Measurements from ENCODE around the gene CCDC197. TPM values are rescaled to one million over a fixed set of nuclear protein-coding genes. Genes with fewer than 3 reads are reported as not detected.

Gene CCDC197
- total RNA-seq, 2 experiments from 2014 or later: not detected

- POLR2A ChIA-PET: no interaction called here
- H3K36me3 ChIP-seq (ENCODE audit: insufficient read depth, low read length): no peaks in the 10 kb centered on the region
- TF ChIP-seq CTCF (conservative IDR thresholded peaks at IDR 0.05; ENCODE audit: low read length) (no peak), EZH2phosphoT487 (IDR thresholded peaks at IDR 0.05; ENCODE audit: borderline replicate concordance, low read depth, low read length) (no peak)
- no peak overlapping the region for H3K27ac ChIP-seq (ENCODE audit: low read depth, low read length, poor library complexity, severe bottlenecking)
- no TSS peak for BruUV-seq (replicated peaks)
- H3K79me2 ChIP-seq (ENCODE audit: insufficient read depth, low read depth, low read length): no peaks in the 10 kb centered on the region
- H3K4me2 ChIP-seq (ENCODE audit: low read length): no peak overlapping the region
- DNase-seq (ENCODE audit: low spot score): no peak
- no peaks in the 10 kb centered on the region for H4K20me1 ChIP-seq (ENCODE audit: insufficient read depth, low read length)
- CTCF ChIA-PET (ENCODE audit: unreplicated experiment): no interaction called here
- H3K9me2 ChIP-seq (ENCODE audit: insufficient read depth, low read length): no peaks in the 10 kb centered on the region
- H3K9me3 ChIP-seq (ENCODE audit: low read length): no peaks in the 10 kb centered on the region
- H3K4me1 ChIP-seq (ENCODE audit: insufficient read depth, low read length, poor library complexity, severe bottlenecking): peaks cover 3% of the 10 kb centered on the region
- H2AFZ ChIP-seq (ENCODE audit: low read length): no peak overlapping the region
- H3K4me3 ChIP-seq (ENCODE audit: low read depth, low read length, poor library complexity, severe bottlenecking): no peak overlapping the region
- intact Hi-C loops (cut with micrococcal nuclease; ENCODE audit: unreplicated experiment): no loop called here
These were observed 32.6 kb downstream of the CCDC197 start for GRCh38 chr14:94029671-94030203.

DNA sequence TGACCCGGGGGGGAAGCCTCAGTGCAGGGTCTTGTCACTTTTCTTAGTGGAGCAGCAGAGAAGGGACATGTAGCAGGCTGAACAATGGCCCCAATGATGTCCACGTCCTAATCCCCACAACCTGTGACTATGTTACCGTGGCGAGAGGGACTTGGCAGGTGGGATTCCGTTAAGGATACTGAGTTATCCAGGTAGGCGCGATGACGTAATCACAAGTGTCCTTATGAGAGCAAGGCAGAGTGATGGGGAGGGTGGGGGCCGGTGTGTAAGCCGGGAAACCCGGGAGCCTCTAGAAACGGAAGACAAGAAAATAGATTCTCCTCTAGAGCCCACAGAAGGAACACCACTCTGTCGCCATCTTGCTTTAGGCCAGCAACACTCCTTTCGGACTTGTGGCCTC lies 33.5 kb downstream of the CCDC197 start:
- Histone ChIP-seq H3K4me1 (ENCODE audit: insufficient read depth, low read length, poor library complexity, severe bottlenecking) (peaks cover 3% of the 10 kb centered on the region), H2AFZ (ENCODE audit: low read length) (no peak overlapping the region), H3K9me2 (ENCODE audit: insufficient read depth, low read length) (no peaks in the 10 kb centered on the region), H3K27ac (ENCODE audit: low read depth, low read length, poor library complexity, severe bottlenecking) (no peak overlapping the region), H3K36me3 (ENCODE audit: insufficient read depth, low read length) (no peaks in the 10 kb centered on the region), H3K4me2 (ENCODE audit: low read length) (no peak overlapping the region), H3K9me3 (ENCODE audit: low read length) (no peaks in the 10 kb centered on the region), H3K79me2 (ENCODE audit: insufficient read depth, low read depth, low read length) (no peaks in the 10 kb centered on the region), H4K20me1 (ENCODE audit: insufficient read depth, low read length) (no peaks in the 10 kb centered on the region), H3K4me3 (ENCODE audit: low read depth, low read length, poor library complexity, severe bottlenecking) (no peak overlapping the region)
- TF ChIP-seq EZH2phosphoT487 (IDR thresholded peaks at IDR 0.05; ENCODE audit: borderline replicate concordance, low read depth, low read length) (no peak), CTCF (conservative IDR thresholded peaks at IDR 0.05; ENCODE audit: low read length) (no peak)
- DNase-seq (ENCODE audit: low spot score): no peak
- ChIA-PET CTCF (ENCODE audit: unreplicated experiment) (no interaction called here), POLR2A (no interaction called here)
- intact Hi-C loops (cut with micrococcal nuclease; ENCODE audit: unreplicated experiment): no loop called here
- no TSS peak for BruUV-seq (replicated peaks)

- Histone ChIP-seq H3K9me3 (ENCODE audit: low read length) (no peaks in the 10 kb centered on the region), H3K36me3 (ENCODE audit: insufficient read depth, low read length) (no peaks in the 10 kb centered on the region), H3K9me2 (ENCODE audit: insufficient read depth, low read length) (no peaks in the 10 kb centered on the region), H3K4me3 (ENCODE audit: low read depth, low read length, poor library complexity, severe bottlenecking) (no peak overlapping the region), H2AFZ (ENCODE audit: low read length) (no peak overlapping the region), H3K4me2 (ENCODE audit: low read length) (no peak overlapping the region), H3K27ac (ENCODE audit: low read depth, low read length, poor library complexity, severe bottlenecking) (no peak overlapping the region), H3K4me1 (ENCODE audit: insufficient read depth, low read length, poor library complexity, severe bottlenecking) (peaks cover 3% of the 10 kb centered on the region), H3K79me2 (ENCODE audit: insufficient read depth, low read depth, low read length) (no peaks in the 10 kb centered on the region), H4K20me1 (ENCODE audit: insufficient read depth, low read length) (no peaks in the 10 kb centered on the region)
- CTCF ChIA-PET (ENCODE audit: unreplicated experiment): no interaction called here
- TF ChIP-seq EZH2phosphoT487 (IDR thresholded peaks at IDR 0.05; ENCODE audit: borderline replicate concordance, low read depth, low read length): no peak
- TF ChIP-seq CTCF (conservative IDR thresholded peaks at IDR 0.05; ENCODE audit: low read length): no peak
- POLR2A ChIA-PET: no interaction called here
- DNase-seq (ENCODE audit: low spot score): no peak
- no TSS peak for BruUV-seq (replicated peaks)
- intact Hi-C loops (cut with micrococcal nuclease; ENCODE audit: unreplicated experiment): no loop called here
These were observed 34.2 kb downstream of the CCDC197 start for GRCh38 chr14:94031161-94031882.

Data from OCI-LY7 (cell line).